Measurements from ENCODE around the gene CIDEB. TPM values are rescaled to one million over a fixed set of nuclear protein-coding genes. Genes with fewer than 3 reads are reported as not detected.

The CIDEB gene
- total RNA-seq, 1 experiment from 2014 or later = 0.22 TPM

- TF ChIP-seq POLR2A (IDR thresholded peaks at IDR 0.05; ENCODE audit: borderline replicate concordance, extremely low read depth, insufficient read depth, insufficient read length) = no peak
- TF ChIP-seq ATF3 (IDR thresholded peaks at IDR 0.05) = no peak
- TF ChIP-seq SRF (IDR thresholded peaks at IDR 0.05; ENCODE audit: low read depth) = no peak
- no peak for TF ChIP-seq REST (IDR thresholded peaks at IDR 0.05; ENCODE audit: low read depth)
These were observed 29.5 kb upstream of the CIDEB start (continued) for GRCh38 chr14:24337144-24337823.

- DNase-seq (ENCODE audit: low read depth, low spot score) = no peak
- TF ChIP-seq POLR2A (IDR thresholded peaks at IDR 0.05; ENCODE audit: borderline replicate concordance, extremely low read depth, insufficient read depth, insufficient read length) = no peak
- TF ChIP-seq SIN3A (IDR thresholded peaks at IDR 0.05; ENCODE audit: low read depth) = no peak
- TF ChIP-seq RAD21 (IDR thresholded peaks at IDR 0.05; ENCODE audit: low read depth) = no peak
- no peak for TF ChIP-seq EGR1 (IDR thresholded peaks at IDR 0.05; ENCODE audit: low read depth)
These were observed 27.8 kb upstream of the CIDEB start for GRCh38 chr14:24335461-24336171.

More at GRCh38 chr14:24335461-24336171, 27.8 kb upstream of the CIDEB start:
- Histone ChIP-seq H3K4me3 (replicated peaks in 1 of 2; ENCODE audit: low read depth in 1 of 2, low read length in 2 of 2) (no peak overlapping the region), H3K36me3 (ENCODE audit: control insufficient read depth in 1 of 2, insufficient read depth in 2 of 2, low read length in 2 of 2) (no peaks in the 10 kb centered on the region), H3K9me2 (ENCODE audit: insufficient read depth) (no peaks in the 10 kb centered on the region), H3K9me3 (ENCODE audit: control insufficient read depth in 1 of 2, insufficient read depth in 1 of 2, low read depth in 1 of 2, low read length in 2 of 2) (no peaks in the 10 kb centered on the region), H3K4me1 (ENCODE audit: control insufficient read depth in 1 of 2, insufficient read depth in 2 of 2, low read length in 2 of 2) (peaks cover 4 to 12% of the 10 kb centered on the region in 2 experiments), H3K27ac (ENCODE audit: low read depth, low read length) (no peak overlapping the region), H3K9ac (ENCODE audit: low read length) (no peak overlapping the region), H3K79me2 (ENCODE audit: insufficient read depth, low read length) (no peaks in the 10 kb centered on the region), H3K27me3 (ENCODE audit: insufficient read depth, low read length) (no peaks in the 10 kb centered on the region), H2AFZ (ENCODE audit: low read depth, low read length, poor library complexity, severe bottlenecking) (no peak overlapping the region), H3K4me2 (ENCODE audit: low read length) (no peak overlapping the region), H4K20me1 (ENCODE audit: insufficient read depth) (no peaks in the 10 kb centered on the region)
- POLR2A ChIA-PET = interaction anchor here (1.0 kb wide), 1 partner anchor 96 kb away, joined by 6 read pairs; no protein-coding TSS in a partner anchor
- RAD21 ChIA-PET (ENCODE audit: low non-redundant PET in 1 of 2, low total read pairs in 2 of 2, uncharacterized antibody in 2 of 2, unreplicated experiment in 2 of 2) = no interaction called here
- BruUV-seq (replicated peaks) = no TSS peak
- no peak for ATAC-seq
- CTCF ChIA-PET = interaction anchor here (1.1 to 6.3 kb wide), 2 partner anchors 95 to 106 kb away, joined by 3 to 162 read pairs; partner anchors contain the start of genes CBLN3 and KHNYN
- intact Hi-C loops (cut with micrococcal nuclease) = no loop called here

Data from HCT116 (cell line).